HPDE6-E6E7 (cell line): ENCODE measurements around the gene OR51A7.
"Not testable (repeated sequence)": the region's sequence is repeated elsewhere in the genome, so short reads cannot be mapped to it uniquely, and the experiment has no call there.

Experiments
- DNase-seq: peaks from one replicate; pipeline ENCODE4 v3.0.0; 2011; ENCODE audit warnings: missing footprints; ENCODE audit errors: extremely low spot score

OR51A7 gene

DNA sequence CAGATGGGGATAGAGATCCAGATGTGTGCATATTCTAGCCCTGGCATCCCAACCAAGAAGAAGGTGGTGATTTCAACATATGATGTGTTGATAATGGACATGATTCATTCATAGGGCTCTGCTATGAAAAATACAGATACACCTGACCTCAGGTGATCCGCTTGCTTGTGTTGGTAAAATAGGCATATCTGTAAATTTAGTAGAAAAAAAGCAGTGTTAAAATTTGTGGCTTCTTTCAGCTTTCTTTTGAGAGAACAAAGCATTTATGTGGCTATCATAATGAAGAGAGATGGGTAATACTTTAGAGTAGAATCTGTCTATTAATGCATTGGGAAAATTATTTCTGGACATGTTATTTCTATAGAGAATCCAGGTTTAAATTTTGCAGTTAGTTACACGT is 52.0 kb downstream of the OR51A7 start, which contains the start of gene OR51A2:
Gene OR51A2 (minus strand): TSS at position 101 of the 400 bp plus-strand sequence. CDS start 0 bp downstream, at position 101.
- not testable (repeated sequence) for DNase-seq

DNA sequence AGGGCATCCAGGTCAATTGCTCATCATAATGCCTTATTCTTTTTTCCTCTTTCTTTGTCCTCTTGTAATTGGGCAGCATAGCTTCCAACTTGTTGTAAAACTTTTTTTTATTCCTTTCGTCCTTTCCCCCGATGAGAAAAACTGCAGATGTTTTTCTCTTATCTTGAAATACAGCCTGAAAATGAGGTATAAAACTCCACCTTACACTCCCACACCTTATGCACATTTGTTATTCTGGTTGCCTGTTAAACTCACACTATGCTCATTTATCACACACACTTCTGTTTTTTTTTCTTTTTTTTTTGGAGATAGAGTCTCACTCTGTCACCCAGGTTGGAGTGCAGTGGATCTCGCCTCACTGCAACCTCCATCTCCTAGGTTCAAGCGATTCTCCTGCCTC is 53.8 kb downstream of the OR51A7 start:
- no peak for DNase-seq
